ENCODE measurements around the gene ZNF768.

GRCh38 chr16:30565526-30565925 lies 39.2 kb upstream of the ZNF768 start:
- TF ChIP-seq CTCF (IDR thresholded peaks at IDR 0.05) (no peak), POLR2AphosphoS5 (IDR thresholded peaks at IDR 0.05) (no peak), POLR2A (IDR thresholded peaks at IDR 0.05) (no peak)

Measured in breast epithelium (tissue), 3 donors.